ENCODE measurements around the gene ICOS.
"Not testable (repeated sequence)": the region's sequence is repeated elsewhere in the genome, so short reads cannot be mapped to it uniquely, and the experiment has no call there.

The ICOS gene

GRCh38 chr2:203908797-203909185 lies 27.8 kb upstream of the ICOS start:
- H3K4me3 Mint-ChIP-seq, result no peak overlapping the region
- peaks cover 11% of the 10 kb centered on the region for H3K4me1 Mint-ChIP-seq
- no peak overlapping the region for H3K27ac Mint-ChIP-seq
- no peaks in the 10 kb centered on the region for H3K36me3 Mint-ChIP-seq
- H3K27me3 Mint-ChIP-seq, result peaks cover 13% of the 10 kb centered on the region
- no peaks in the 10 kb centered on the region for H3K9me3 Mint-ChIP-seq
- no peak for ATAC-seq

GRCh38 chr2:203909261-203909967 lies 27.1 kb upstream of the ICOS start:
- no peaks in the 10 kb centered on the region for H3K9me3 Mint-ChIP-seq
- peak; percentile 53 for ATAC-seq
- H3K36me3 Mint-ChIP-seq, result no peaks in the 10 kb centered on the region
- peaks cover 19% of the 10 kb centered on the region for H3K27me3 Mint-ChIP-seq
- H3K27ac Mint-ChIP-seq, result no peak overlapping the region
- H3K4me3 Mint-ChIP-seq, result no peak overlapping the region
- H3K4me1 Mint-ChIP-seq, result peaks cover 11% of the 10 kb centered on the region

DNA sequence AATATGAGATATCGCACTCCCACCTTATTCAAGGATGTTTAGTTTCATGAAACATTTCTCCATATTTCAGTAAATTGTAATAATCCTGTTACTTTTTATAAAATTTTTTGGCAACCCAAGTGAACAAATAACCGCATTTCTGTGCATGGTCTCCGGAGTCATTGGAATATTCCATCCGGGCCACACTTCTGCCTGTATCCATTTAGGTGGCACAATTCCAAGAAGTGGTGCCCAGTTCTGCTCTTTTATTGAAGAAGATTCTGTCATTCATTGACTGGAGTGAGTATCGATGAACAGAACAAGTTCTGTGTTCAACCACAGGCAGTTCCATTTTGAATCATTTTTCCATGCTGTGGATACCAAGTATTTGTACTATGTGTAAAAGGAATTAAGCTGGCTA lies 26.6 kb upstream of the ICOS start:
- ATAC-seq, result no peak
- no peaks in the 10 kb centered on the region for H3K9me3 Mint-ChIP-seq
- H3K36me3 Mint-ChIP-seq, result no peaks in the 10 kb centered on the region
- peaks cover 16% of the 10 kb centered on the region for H3K4me1 Mint-ChIP-seq
- peaks cover 25% of the 10 kb centered on the region for H3K27me3 Mint-ChIP-seq
- no peak overlapping the region for H3K4me3 Mint-ChIP-seq
- H3K27ac Mint-ChIP-seq, result no peak overlapping the region

DNA sequence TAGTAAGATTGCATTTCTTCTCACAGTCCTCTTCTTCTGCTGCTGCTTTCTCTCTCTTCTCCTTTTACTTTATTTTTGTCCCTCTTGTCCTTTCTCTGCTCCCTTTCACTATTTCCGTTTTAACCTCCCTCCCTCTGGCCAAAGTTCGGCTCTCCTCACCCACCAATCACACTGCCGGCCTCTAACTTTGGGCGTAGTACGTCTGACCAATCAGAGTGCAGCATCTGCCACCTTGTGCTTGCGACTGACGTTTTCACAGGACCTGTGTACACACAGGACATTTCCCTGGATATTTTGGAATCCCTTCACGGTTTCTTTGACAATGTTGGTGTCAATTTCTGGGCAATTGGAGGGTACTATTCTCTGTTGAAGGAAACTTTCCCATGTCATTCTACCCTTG lies 22.6 kb upstream of the ICOS start:
- no peak for ATAC-seq
- Mint-ChIP-seq H3K4me1 (peaks cover 14% of the 10 kb centered on the region), H3K36me3 (no peaks in the 10 kb centered on the region), H3K27me3 (peaks cover 48% of the 10 kb centered on the region), H3K9me3 (no peaks in the 10 kb centered on the region), H3K27ac (no peak overlapping the region), H3K4me3 (no peak overlapping the region)

GRCh38 chr2:203914546-203915182 lies 21.9 kb upstream of the ICOS start:
- H3K9me3 Mint-ChIP-seq, result no peaks in the 10 kb centered on the region
- no peak for ATAC-seq
- no peak overlapping the region for H3K4me3 Mint-ChIP-seq
- no peak overlapping the region for H3K27ac Mint-ChIP-seq
- H3K27me3 Mint-ChIP-seq, result peaks cover 48% of the 10 kb centered on the region
- H3K36me3 Mint-ChIP-seq, result no peaks in the 10 kb centered on the region
- peaks cover 7% of the 10 kb centered on the region for H3K4me1 Mint-ChIP-seq

GRCh38 chr2:203915256-203915655 lies 21.3 kb upstream of the ICOS start:
- no peak overlapping the region for H3K27ac Mint-ChIP-seq
- H3K36me3 Mint-ChIP-seq, result no peaks in the 10 kb centered on the region
- no peak overlapping the region for H3K4me3 Mint-ChIP-seq
- no peak for ATAC-seq
- H3K27me3 Mint-ChIP-seq, result peaks cover 48% of the 10 kb centered on the region
- peaks cover 7% of the 10 kb centered on the region for H3K4me1 Mint-ChIP-seq
- H3K9me3 Mint-ChIP-seq, result no peaks in the 10 kb centered on the region

DNA sequence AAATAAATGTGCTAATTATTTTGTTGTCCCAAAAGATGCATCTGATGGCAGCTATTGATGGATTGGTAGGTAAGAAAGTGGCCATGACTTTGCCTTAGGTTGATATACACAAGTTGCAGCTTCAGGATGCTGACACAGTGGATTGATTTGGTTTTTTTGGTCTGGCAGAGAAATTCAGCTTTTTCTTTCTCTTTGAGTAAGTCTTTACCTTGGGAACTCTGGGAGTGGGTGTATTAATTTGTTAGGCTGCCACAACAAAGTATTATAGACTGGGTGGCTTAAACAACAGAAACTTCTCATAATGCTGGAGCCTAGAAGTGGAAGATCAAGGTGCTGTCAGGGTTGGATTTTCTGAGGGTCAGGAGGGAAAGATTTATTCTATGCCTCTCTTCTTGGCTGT lies 19.8 kb upstream of the ICOS start:
- no peak for ATAC-seq
- no peaks in the 10 kb centered on the region for H3K36me3 Mint-ChIP-seq
- H3K27ac Mint-ChIP-seq, result no peak overlapping the region
- H3K9me3 Mint-ChIP-seq, result no peaks in the 10 kb centered on the region
- H3K4me3 Mint-ChIP-seq, result no peak overlapping the region
- H3K27me3 Mint-ChIP-seq, result peaks cover 48% of the 10 kb centered on the region
- H3K4me1 Mint-ChIP-seq, result peaks cover 7% of the 10 kb centered on the region

DNA sequence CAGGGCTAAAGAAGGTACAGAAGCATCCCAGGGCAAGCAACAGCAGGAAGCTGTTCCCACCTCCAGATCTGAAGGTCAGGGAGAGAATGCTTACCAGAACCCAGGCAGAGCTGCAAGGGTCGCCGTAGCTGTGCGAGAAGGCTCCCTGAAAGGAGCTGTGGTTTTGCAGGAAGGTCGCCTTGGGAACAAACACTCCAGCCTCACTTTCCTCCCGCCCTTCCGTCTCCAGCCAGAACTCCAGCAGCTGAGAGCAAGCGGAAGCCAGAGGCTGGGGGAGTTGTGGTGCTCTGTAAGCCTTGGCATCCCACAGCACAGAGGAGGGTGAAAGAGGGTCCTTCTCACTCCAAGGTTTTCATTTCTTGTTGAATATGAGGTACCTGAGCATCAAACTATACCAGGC lies 18.3 kb upstream of the ICOS start:
- Mint-ChIP-seq H3K27ac (no peak overlapping the region), H3K36me3 (no peaks in the 10 kb centered on the region), H3K9me3 (no peaks in the 10 kb centered on the region), H3K27me3 (peaks cover 40% of the 10 kb centered on the region), H3K4me3 (no peak overlapping the region), H3K4me1 (peaks cover 7% of the 10 kb centered on the region)
- ATAC-seq, result no peak

- H3K4me1 Mint-ChIP-seq, result peaks cover 7% of the 10 kb centered on the region
- no peaks in the 10 kb centered on the region for H3K9me3 Mint-ChIP-seq
- no peak overlapping the region for H3K27ac Mint-ChIP-seq
- no peak overlapping the region for H3K4me3 Mint-ChIP-seq
- H3K27me3 Mint-ChIP-seq, result peaks cover 35% of the 10 kb centered on the region
- H3K36me3 Mint-ChIP-seq, result no peaks in the 10 kb centered on the region
- peak; percentile 13 for ATAC-seq
Measured at GRCh38 chr2:203918839-203919238, 17.7 kb upstream of the ICOS start.

GRCh38 chr2:203925512-203926158 lies 10.9 kb upstream of the ICOS start:
- Mint-ChIP-seq H3K4me3 (no peak overlapping the region), H3K4me1 (no peaks in the 10 kb centered on the region), H3K36me3 (no peaks in the 10 kb centered on the region), H3K27me3 (peaks cover 5% of the 10 kb centered on the region), H3K27ac (no peak overlapping the region), H3K9me3 (no peaks in the 10 kb centered on the region)
- no peak for ATAC-seq

GRCh38 chr2:203928849-203929248 lies 7.7 kb upstream of the ICOS start:
- no peak for ATAC-seq
- peaks cover 13% of the 10 kb centered on the region for H3K27me3 Mint-ChIP-seq
- H3K4me1 Mint-ChIP-seq, result peaks cover 6% of the 10 kb centered on the region
- H3K36me3 Mint-ChIP-seq, result no peaks in the 10 kb centered on the region
- H3K9me3 Mint-ChIP-seq, result peaks cover 6% of the 10 kb centered on the region
- H3K27ac Mint-ChIP-seq, result no peak overlapping the region
- no peak overlapping the region for H3K4me3 Mint-ChIP-seq

GRCh38 chr2:203931262-203931661 lies 5.3 kb upstream of the ICOS start:
- not testable (repeated sequence) for H3K4me3 Mint-ChIP-seq, H3K4me1 Mint-ChIP-seq, H3K36me3 Mint-ChIP-seq, H3K27ac Mint-ChIP-seq, H3K9me3 Mint-ChIP-seq, ATAC-seq
- H3K27me3 Mint-ChIP-seq, result peaks cover 13% of the 10 kb centered on the region

GRCh38 chr2:203934041-203934492 lies 2.5 kb upstream of the ICOS start:
- peaks cover 6% of the 10 kb centered on the region for H3K4me1 Mint-ChIP-seq
- H3K36me3 Mint-ChIP-seq, result no peaks in the 10 kb centered on the region
- peaks cover 6% of the 10 kb centered on the region for H3K9me3 Mint-ChIP-seq
- no peak for ATAC-seq
- H3K27ac Mint-ChIP-seq, result no peak overlapping the region
- peaks cover 13% of the 10 kb centered on the region for H3K27me3 Mint-ChIP-seq
- H3K4me3 Mint-ChIP-seq, result no peak overlapping the region

DNA sequence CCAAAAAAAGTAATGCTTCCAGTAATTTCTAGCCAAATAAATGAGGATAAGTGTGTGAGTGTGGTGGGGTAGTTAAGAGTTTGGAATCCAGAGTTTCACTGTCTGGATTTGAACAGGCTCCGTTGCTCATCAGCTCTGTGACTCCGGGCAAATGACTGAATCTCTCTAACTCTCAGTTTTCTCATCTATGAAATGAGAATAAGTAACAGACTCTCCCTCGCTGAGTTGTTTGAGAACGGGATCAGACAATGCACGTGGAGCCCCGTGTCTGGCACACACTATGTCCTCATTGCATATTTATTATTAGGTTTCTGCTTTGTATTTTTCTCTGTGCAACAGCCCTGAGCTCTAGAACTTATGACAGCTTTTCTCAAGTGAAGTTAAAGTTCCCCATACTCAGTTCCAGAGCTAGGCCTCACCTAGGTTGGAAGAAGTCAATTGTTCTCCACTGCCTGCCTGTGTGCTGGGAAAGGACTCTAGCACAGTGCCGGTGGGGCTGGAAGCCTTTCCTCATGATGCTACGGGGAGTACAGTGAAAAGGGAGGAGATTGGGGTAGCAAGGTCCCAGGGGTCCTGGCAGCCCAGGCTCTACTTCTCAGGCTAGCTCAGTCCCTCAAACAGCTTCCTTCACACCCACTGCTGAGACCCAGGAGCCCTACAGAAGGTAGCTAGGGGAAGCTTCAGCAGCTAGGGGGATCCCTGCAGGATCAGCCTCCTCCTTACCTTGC lies 1.7 kb upstream of the ICOS start:
- peaks cover 6% of the 10 kb centered on the region for H3K9me3 Mint-ChIP-seq
- H3K27me3 Mint-ChIP-seq, result peaks cover 13% of the 10 kb centered on the region
- no peak overlapping the region for H3K4me3 Mint-ChIP-seq
- no peak overlapping the region for H3K27ac Mint-ChIP-seq
- ATAC-seq, result peak; percentile 25
- peaks cover 6% of the 10 kb centered on the region for H3K4me1 Mint-ChIP-seq
- H3K36me3 Mint-ChIP-seq, result no peaks in the 10 kb centered on the region

DNA sequence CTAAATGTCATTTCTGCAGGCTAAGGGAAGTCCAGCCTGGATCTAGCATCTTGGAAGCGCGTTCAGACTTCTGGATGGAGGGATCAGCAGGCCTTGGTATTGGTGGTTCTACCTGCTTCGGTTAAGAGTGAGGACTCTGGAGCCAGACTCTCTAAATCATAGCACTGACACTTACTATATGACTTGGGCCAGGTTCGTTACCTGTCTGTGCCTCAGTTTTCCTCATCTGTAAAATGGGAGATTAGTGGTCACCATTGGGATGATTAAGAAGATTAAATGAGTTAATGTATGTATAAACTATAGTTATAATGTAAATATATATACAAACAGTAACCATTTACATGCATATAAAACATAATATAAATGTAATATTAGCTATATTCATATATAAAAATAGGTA lies 995 bp upstream of the ICOS start:
- Mint-ChIP-seq H3K9me3 (peaks cover 6% of the 10 kb centered on the region), H3K4me3 (no peak overlapping the region), H3K27me3 (peaks cover 14% of the 10 kb centered on the region), H3K4me1 (peaks cover 6% of the 10 kb centered on the region), H3K27ac (no peak overlapping the region), H3K36me3 (no peaks in the 10 kb centered on the region)
- ATAC-seq, result no peak
